Measurements from ENCODE around the gene P2RX4. TPM values are rescaled to one million over a fixed set of nuclear protein-coding genes. Genes with fewer than 3 reads are reported as not detected.

P2RX4 gene
- total RNA-seq, 6 donors from 2014 or later = 62.7 to 98.5 (median 79.5) TPM

GRCh38 chr12:121172145-121172544, 37.8 kb upstream of the P2RX4 start:
- Histone ChIP-seq H3K27ac (no peak overlapping the region), H3K4me3 (no peak overlapping the region), H3K9me3 (no peaks in the 10 kb centered on the region), H3K36me3 (peaks cover 0 to 11% (median 0%) of the 10 kb centered on the region in 4 donors), H3K4me1 (no peaks in the 10 kb centered on the region), H3K27me3 (no peaks in the 10 kb centered on the region)
- WGBS, 2 donors = 92% methylated on average over 6 of the region's 6 CpGs
- ATAC-seq (ENCODE audit: low FRiP score in 2 of 2) = no peak
- TF ChIP-seq POLR2AphosphoS5 (IDR thresholded peaks at IDR 0.05) (no peak), CTCF (IDR thresholded peaks at IDR 0.05) (no peak), POLR2A (IDR thresholded peaks at IDR 0.05) (no peak), EP300 (IDR thresholded peaks at IDR 0.05) (no peak)
- DNase-seq = no peak

GRCh38 chr12:121175383-121176119, 34.4 kb upstream of the P2RX4 start:
- WGBS, 2 donors = 80 to 83% methylated on average over 16 of the region's 16 CpGs
- H3K4me1 ChIP-seq = no peaks in the 10 kb centered on the region
- H3K27ac ChIP-seq = peak overlapping the region in 1 of 4 donors; percentile 60
- H3K9me3 ChIP-seq = no peaks in the 10 kb centered on the region
- no peak overlapping the region for H3K4me3 ChIP-seq
- peak in 1 of 2 donors; percentile 55 for DNase-seq
- ATAC-seq (ENCODE audit: low FRiP score in 2 of 2) = peak in 1 of 2 donors; percentile 85
- no peaks in the 10 kb centered on the region for H3K27me3 ChIP-seq
- TF ChIP-seq EP300 (IDR thresholded peaks at IDR 0.05) = no peak
- TF ChIP-seq CTCF (IDR thresholded peaks at IDR 0.05) = no peak
- TF ChIP-seq POLR2A (IDR thresholded peaks at IDR 0.05) = no peak
- TF ChIP-seq POLR2AphosphoS5 (IDR thresholded peaks at IDR 0.05) = no peak
- H3K36me3 ChIP-seq = peaks cover 0 to 17% (median 0%) of the 10 kb centered on the region in 4 donors

- peak overlapping the region in 1 of 4 donors; percentile 26 for H3K27ac ChIP-seq
- H3K36me3 ChIP-seq = peaks cover 0 to 14% (median 0%) of the 10 kb centered on the region in 4 donors
- peak in 1 of 2 donors; percentile 33 for DNase-seq
- H3K27me3 ChIP-seq = no peaks in the 10 kb centered on the region
- H3K4me1 ChIP-seq = no peaks in the 10 kb centered on the region
- no peak overlapping the region for H3K4me3 ChIP-seq
- 86 to 90% methylated on average over 19 of the region's 19 CpGs for WGBS, 2 donors
- TF ChIP-seq POLR2AphosphoS5 (IDR thresholded peaks at IDR 0.05) = no peak
- TF ChIP-seq CTCF (IDR thresholded peaks at IDR 0.05) = no peak
- no peak for TF ChIP-seq EP300 (IDR thresholded peaks at IDR 0.05)
- TF ChIP-seq POLR2A (IDR thresholded peaks at IDR 0.05) = no peak
- peak in 1 of 2 donors; percentile 44 for ATAC-seq (ENCODE audit: low FRiP score in 2 of 2)
- H3K9me3 ChIP-seq = no peaks in the 10 kb centered on the region
Observed at GRCh38 chr12:121176826-121177529, 33.0 kb upstream of the P2RX4 start.

GRCh38 chr12:121181181-121181580, 28.7 kb upstream of the P2RX4 start:
- DNase-seq (no peak), ATAC-seq (ENCODE audit: low FRiP score in 2 of 2) (no peak)
- Histone ChIP-seq H3K4me1 (no peaks in the 10 kb centered on the region), H3K9me3 (no peaks in the 10 kb centered on the region), H3K4me3 (no peak overlapping the region), H3K36me3 (peaks cover 0 to 27% (median 4%) of the 10 kb centered on the region in 4 donors), H3K27me3 (no peaks in the 10 kb centered on the region), H3K27ac (no peak overlapping the region)
- 73 to 86% methylated on average over 3 of the region's 3 CpGs for WGBS, 2 donors
- no peak for TF ChIP-seq POLR2AphosphoS5 (IDR thresholded peaks at IDR 0.05)
- TF ChIP-seq CTCF (IDR thresholded peaks at IDR 0.05) = no peak
- TF ChIP-seq EP300 (IDR thresholded peaks at IDR 0.05) = no peak
- no peak for TF ChIP-seq POLR2A (IDR thresholded peaks at IDR 0.05)

All from upper lobe of left lung (tissue), 6 donors.